Cardiac fibroblast (primary cell): ENCODE data around the gene GARS1.

Source experiments
- DNase-seq, 2 donors: peaks; one replicate each; pipeline versions ENCODE4 v3.0.0 to v3.0.0-alpha.2; 2010; ENCODE audit warnings: low read depth in 2 of 2
- H3K4me3 ChIP-seq, 2 donors: replicated peaks in 1 of 2; 1 replicate in 1 of 2; 2 replicates in 1 of 2; pipeline ENCODE4 v1.5.1; 2011; ENCODE audit warnings: low read depth in 2 of 2, low read length in 2 of 2, mild to moderate bottlenecking in 2 of 2, moderate library complexity in 1 of 2
- TF ChIP-seq, protein P1 (sequence below): IDR thresholded peaks from one replicate; pipeline ENCODE4 v1.5.1; 2011; ENCODE audit warnings: low read depth, mild to moderate bottlenecking, low read length, inconsistent platforms

GARS1 gene

GRCh38 chr7:30658479-30659074 is 63.9 kb downstream of the GARS1 start:
- DNase-seq: no peak
- H3K4me3 ChIP-seq: no peak overlapping the region
- TF ChIP-seq, protein P1, sequence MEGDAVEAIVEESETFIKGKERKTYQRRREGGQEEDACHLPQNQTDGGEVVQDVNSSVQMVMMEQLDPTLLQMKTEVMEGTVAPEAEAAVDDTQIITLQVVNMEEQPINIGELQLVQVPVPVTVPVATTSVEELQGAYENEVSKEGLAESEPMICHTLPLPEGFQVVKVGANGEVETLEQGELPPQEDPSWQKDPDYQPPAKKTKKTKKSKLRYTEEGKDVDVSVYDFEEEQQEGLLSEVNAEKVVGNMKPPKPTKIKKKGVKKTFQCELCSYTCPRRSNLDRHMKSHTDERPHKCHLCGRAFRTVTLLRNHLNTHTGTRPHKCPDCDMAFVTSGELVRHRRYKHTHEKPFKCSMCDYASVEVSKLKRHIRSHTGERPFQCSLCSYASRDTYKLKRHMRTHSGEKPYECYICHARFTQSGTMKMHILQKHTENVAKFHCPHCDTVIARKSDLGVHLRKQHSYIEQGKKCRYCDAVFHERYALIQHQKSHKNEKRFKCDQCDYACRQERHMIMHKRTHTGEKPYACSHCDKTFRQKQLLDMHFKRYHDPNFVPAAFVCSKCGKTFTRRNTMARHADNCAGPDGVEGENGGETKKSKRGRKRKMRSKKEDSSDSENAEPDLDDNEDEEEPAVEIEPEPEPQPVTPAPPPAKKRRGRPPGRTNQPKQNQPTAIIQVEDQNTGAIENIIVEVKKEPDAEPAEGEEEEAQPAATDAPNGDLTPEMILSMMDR: no peak

- TF ChIP-seq, protein P1: no peak
- peak; percentile 28 to 38 for DNase-seq
- no peak overlapping the region for H3K4me3 ChIP-seq
Observed at GRCh38 chr7:30659312-30659711, 64.6 kb downstream of the GARS1 start.

GRCh38 chr7:30660331-30661255 is 65.9 kb downstream of the GARS1 start:
- DNase-seq: no peak
- H3K4me3 ChIP-seq: no peak overlapping the region
- TF ChIP-seq, protein P1: no peak

DNA sequence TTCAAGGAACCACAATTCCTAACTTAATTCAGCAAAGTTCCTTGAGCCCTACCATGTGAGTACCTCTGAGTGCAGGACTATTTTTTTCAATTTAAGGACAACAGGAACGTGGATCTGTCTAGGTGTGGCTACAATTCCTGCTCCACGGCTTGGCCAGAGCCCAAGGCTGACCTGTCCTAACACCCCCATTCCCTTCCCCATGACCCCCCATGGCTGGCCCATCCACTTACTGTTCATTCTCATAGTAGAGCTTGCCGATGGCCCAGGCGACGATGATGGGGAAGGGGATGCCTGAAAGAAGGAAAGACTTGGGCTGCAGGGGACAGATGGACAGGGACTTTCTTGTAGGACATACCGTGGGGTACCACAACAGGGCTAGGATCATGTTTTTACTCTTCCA is 67.2 kb downstream of the GARS1 start:
- DNase-seq: no peak
- TF ChIP-seq, protein P1: no peak
- H3K4me3 ChIP-seq: no peak overlapping the region

- TF ChIP-seq, protein P1: no peak
- no peak overlapping the region for H3K4me3 ChIP-seq
Observed at GRCh38 chr7:30662431-30662939, 67.8 kb downstream of the GARS1 start.

GRCh38 chr7:30663414-30663813 is 68.7 kb downstream of the GARS1 start:
- TF ChIP-seq, protein P1: no peak
- DNase-seq: no peak

More at GRCh38 chr7:30662431-30662939, 67.8 kb downstream of the GARS1 start:
- no peak for DNase-seq

More at GRCh38 chr7:30663414-30663813, 68.7 kb downstream of the GARS1 start:
- no peak overlapping the region for H3K4me3 ChIP-seq
